Muscle layer of colon (tissue), 2 donors: Measurements from ENCODE around the gene TOMM70.

Experiments
- H3K27ac ChIP-seq: one replicate; pipeline ENCODE4 v1.7.0; 2013; ENCODE audit warnings: low read depth, mild to moderate bottlenecking, low read length, moderate library complexity
- H3K27me3 ChIP-seq, 2 donors: one replicate each; pipeline ENCODE4 v1.7.0; 2013; ENCODE audit warnings: low read length in 2 of 2, mild to moderate bottlenecking in 2 of 2; ENCODE audit not compliant: insufficient read depth in 2 of 2, control insufficient read depth in 1 of 2
- H3K36me3 ChIP-seq: one replicate; pipeline ENCODE4 v1.7.0; 2013; ENCODE audit warnings: mild to moderate bottlenecking, low read length; ENCODE audit not compliant: insufficient read depth
- H3K4me1 ChIP-seq: one replicate; pipeline ENCODE4 v1.7.0; 2013; ENCODE audit warnings: mild to moderate bottlenecking, low read length; ENCODE audit not compliant: insufficient read depth
- H3K4me3 ChIP-seq, 2 donors: one replicate each; pipeline ENCODE4 v1.7.0; 2013; ENCODE audit warnings: low read length in 2 of 2, low read depth in 1 of 2, mild to moderate bottlenecking in 1 of 2, moderate library complexity in 1 of 2
- H3K9ac ChIP-seq: one replicate; pipeline ENCODE4 v1.7.0; 2013; ENCODE audit warnings: low read length
- H3K9me3 ChIP-seq: one replicate; pipeline ENCODE4 v1.7.0; 2013; ENCODE audit warnings: mild to moderate bottlenecking, low read length
- donor health status: abdominal sarcoma.
- donor health status: Adenocarcinoma of cecum.

The TOMM70 gene

DNA sequence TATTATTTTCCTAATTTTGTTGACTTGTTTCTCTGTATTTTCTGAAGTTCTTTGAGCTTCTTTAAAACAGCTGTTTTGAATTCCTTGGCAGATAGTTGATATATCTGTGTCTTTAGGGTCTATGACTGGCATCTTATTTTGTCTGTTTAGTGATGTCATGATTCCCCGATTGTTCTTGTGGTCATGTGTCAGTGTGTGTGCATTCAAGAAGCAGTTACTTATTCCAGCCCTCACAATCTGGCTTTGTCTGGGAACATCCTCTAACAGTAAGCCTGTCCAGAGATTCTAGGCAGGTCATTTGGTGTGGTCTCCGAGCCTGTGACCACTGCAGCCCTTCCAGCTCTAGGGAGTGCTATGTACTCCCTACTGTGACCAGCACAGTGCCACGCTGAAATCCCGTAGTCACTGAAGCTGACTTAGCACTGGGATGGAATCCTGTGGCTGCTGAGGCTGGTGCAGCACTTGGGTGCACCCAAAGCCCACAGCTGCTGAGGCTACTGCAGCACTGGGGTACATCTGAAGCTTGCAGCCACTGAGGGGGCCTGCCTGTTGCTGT lies 7.2 kb upstream of the TOMM70 start:
- Histone ChIP-seq H3K9me3 (no peaks in the 10 kb centered on the region), H3K27me3 (no peaks in the 10 kb centered on the region), H3K4me3 (no peak overlapping the region), H3K36me3 (no peaks in the 10 kb centered on the region), H3K4me1 (peaks cover 4% of the 10 kb centered on the region), H3K27ac (no peak overlapping the region), H3K9ac (no peak overlapping the region)

- no peaks in the 10 kb centered on the region for H3K9me3 ChIP-seq
These were observed 6.3 kb upstream of the TOMM70 start for GRCh38 chr3:100407164-100407563.

GRCh38 chr3:100404250-100404548 lies 3.3 kb upstream of the TOMM70 start:
- H3K27ac ChIP-seq = no peak overlapping the region
- no peaks in the 10 kb centered on the region for H3K36me3 ChIP-seq
- H3K9ac ChIP-seq = no peak overlapping the region
- H3K9me3 ChIP-seq = no peaks in the 10 kb centered on the region
- H3K4me3 ChIP-seq = no peak overlapping the region
- peaks cover 25% of the 10 kb centered on the region for H3K4me1 ChIP-seq
- H3K27me3 ChIP-seq = no peaks in the 10 kb centered on the region

More at GRCh38 chr3:100407164-100407563, 6.3 kb upstream of the TOMM70 start:
- Histone ChIP-seq H3K27ac (no peak overlapping the region), H3K27me3 (no peaks in the 10 kb centered on the region), H3K4me3 (no peak overlapping the region), H3K9ac (no peak overlapping the region), H3K36me3 (no peaks in the 10 kb centered on the region), H3K4me1 (peaks cover 13% of the 10 kb centered on the region)

GRCh38 chr3:100403362-100404249 lies 2.7 kb upstream of the TOMM70 start:
- Histone ChIP-seq H3K9ac (no peak overlapping the region), H3K4me1 (peaks cover 31% of the 10 kb centered on the region), H3K27me3 (no peaks in the 10 kb centered on the region), H3K9me3 (no peaks in the 10 kb centered on the region), H3K36me3 (no peaks in the 10 kb centered on the region), H3K4me3 (peak overlapping the region in 1 of 2 donors; percentile 23), H3K27ac (no peak overlapping the region)

- no peaks in the 10 kb centered on the region for H3K36me3 ChIP-seq
- H3K9ac ChIP-seq = no peak overlapping the region
- peak overlapping the region in 1 of 2 donors; percentile 99 for H3K4me3 ChIP-seq
- no peak overlapping the region for H3K27ac ChIP-seq
- H3K4me1 ChIP-seq = peaks cover 33% of the 10 kb centered on the region
- no peaks in the 10 kb centered on the region for H3K9me3 ChIP-seq
- no peaks in the 10 kb centered on the region for H3K27me3 ChIP-seq
These were observed 2.0 kb upstream of the TOMM70 start for GRCh38 chr3:100402891-100403290.

- Histone ChIP-seq H3K27ac (peak overlapping the region; percentile 80), H3K9ac (peak overlapping the region; percentile 97), H3K27me3 (no peaks in the 10 kb centered on the region), H3K36me3 (no peaks in the 10 kb centered on the region), H3K4me3 (peak overlapping the region; percentile 90 to 99), H3K4me1 (peaks cover 33% of the 10 kb centered on the region), H3K9me3 (no peaks in the 10 kb centered on the region)
These were observed 1.4 kb upstream of the TOMM70 start for GRCh38 chr3:100402256-100402655.

DNA sequence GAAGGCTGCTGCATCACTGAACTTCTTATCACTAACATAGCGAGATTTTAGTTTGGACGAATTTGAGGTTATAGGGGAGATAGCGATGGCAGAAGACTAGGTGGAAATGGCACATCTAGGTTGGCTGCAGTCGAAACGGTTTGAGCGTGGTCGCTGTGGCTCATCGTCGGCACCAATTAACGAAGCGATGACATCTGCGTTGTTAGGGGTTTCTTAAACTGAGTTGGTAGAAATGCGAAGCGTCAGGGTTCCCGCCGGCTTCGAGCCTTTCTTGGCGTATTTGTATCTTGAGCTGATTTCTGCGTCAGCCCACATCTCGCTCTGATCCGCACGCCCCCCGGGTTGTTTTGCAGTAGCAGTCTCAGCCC lies 769 bp upstream of the TOMM70 start:
- H3K27me3 ChIP-seq = no peaks in the 10 kb centered on the region
- H3K9ac ChIP-seq = peak overlapping the region; percentile 97
- no peaks in the 10 kb centered on the region for H3K36me3 ChIP-seq
- H3K4me3 ChIP-seq = peak overlapping the region; percentile 90 to 99
- H3K27ac ChIP-seq = peak overlapping the region; percentile 80
- H3K9me3 ChIP-seq = no peaks in the 10 kb centered on the region
- peaks cover 33% of the 10 kb centered on the region for H3K4me1 ChIP-seq

DNA sequence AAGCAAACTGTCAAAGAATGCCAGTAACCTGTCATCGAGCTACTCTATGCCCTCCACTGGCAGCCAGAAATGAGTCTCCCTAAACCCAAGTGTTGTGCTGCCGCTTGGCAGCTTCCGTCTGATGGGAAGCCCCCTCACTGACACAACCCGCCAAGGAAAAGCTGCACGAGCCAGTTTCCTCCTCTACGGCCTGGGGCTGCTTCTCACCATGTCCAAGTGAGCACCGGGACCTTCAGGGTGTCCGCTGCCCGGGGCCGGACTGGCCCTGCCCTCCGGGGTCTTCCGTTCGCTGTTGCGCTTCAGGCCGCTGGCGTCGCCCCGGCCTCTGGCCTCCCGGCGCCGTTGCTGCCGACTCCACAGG lies 490 bp downstream of the TOMM70 start:
- Histone ChIP-seq H3K4me1 (peaks cover 33% of the 10 kb centered on the region), H3K4me3 (peak overlapping the region; percentile 90 to 99), H3K36me3 (no peaks in the 10 kb centered on the region)

GRCh38 chr3:100399341-100400071 lies 1.4 kb downstream of the TOMM70 start:
- no peaks in the 10 kb centered on the region for H3K36me3 ChIP-seq
- H3K9me3 ChIP-seq = no peaks in the 10 kb centered on the region
- H3K4me3 ChIP-seq = peak overlapping the region; percentile 90 to 99
- H3K27ac ChIP-seq = peak overlapping the region; percentile 80
- H3K4me1 ChIP-seq = peaks cover 33% of the 10 kb centered on the region
- H3K27me3 ChIP-seq = no peaks in the 10 kb centered on the region
- peak overlapping the region; percentile 97 for H3K9ac ChIP-seq

More for the DNA sequence above, 490 bp downstream of the TOMM70 start:
- no peaks in the 10 kb centered on the region for H3K9me3 ChIP-seq
- peak overlapping the region; percentile 80 for H3K27ac ChIP-seq
- H3K9ac ChIP-seq = peak overlapping the region; percentile 97
- H3K27me3 ChIP-seq = no peaks in the 10 kb centered on the region

- Histone ChIP-seq H3K9me3 (no peaks in the 10 kb centered on the region), H3K4me3 (no peak overlapping the region), H3K9ac (no peak overlapping the region), H3K36me3 (no peaks in the 10 kb centered on the region), H3K27me3 (no peaks in the 10 kb centered on the region), H3K27ac (no peak overlapping the region), H3K4me1 (peaks cover 19% of the 10 kb centered on the region)
These were observed 3.9 kb downstream of the TOMM70 start for GRCh38 chr3:100396967-100397366.

DNA sequence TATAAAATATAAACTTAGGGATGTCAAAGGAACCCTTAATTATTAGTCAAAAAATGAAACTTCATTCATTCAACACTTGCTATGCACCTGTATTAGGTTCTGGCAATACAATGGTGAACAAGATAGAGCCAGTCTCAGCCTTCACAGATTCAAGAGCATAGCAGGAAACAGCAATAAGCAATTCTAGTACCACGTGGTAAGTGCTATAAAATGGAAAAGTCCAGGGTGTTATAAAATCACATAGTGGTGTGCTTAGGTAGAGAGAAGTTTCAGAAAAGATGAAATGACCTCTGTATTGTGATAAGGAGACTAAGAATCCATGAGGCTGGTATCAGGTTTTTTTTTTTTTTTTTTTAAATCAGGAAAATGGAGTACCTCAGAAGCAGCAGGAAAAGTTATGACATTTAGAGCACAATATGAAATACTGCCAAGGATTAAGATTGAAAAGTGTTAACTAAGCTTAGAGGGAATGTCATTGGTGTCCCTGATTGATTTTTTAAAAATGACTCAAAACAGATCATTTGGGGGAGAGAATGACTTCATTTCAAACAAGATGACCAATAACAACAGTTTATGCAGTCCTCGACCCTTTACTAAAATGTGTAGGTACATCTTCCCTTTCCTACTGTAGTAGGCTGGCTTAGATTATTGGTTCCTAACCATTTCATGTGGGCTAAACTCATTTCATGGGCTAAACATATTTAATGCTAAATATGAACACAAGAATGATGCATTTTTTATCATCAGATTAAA lies 5.0 kb downstream of the TOMM70 start:
- H3K27me3 ChIP-seq = no peaks in the 10 kb centered on the region
- H3K9ac ChIP-seq = no peak overlapping the region
- no peaks in the 10 kb centered on the region for H3K36me3 ChIP-seq
- H3K4me1 ChIP-seq = peaks cover 19% of the 10 kb centered on the region
- H3K9me3 ChIP-seq = no peaks in the 10 kb centered on the region
- no peak overlapping the region for H3K27ac ChIP-seq
- H3K4me3 ChIP-seq = no peak overlapping the region
